ENCODE measurements around the gene UBE2Q1. TPM values are rescaled to one million over a fixed set of nuclear protein-coding genes. Genes with fewer than 3 reads are reported as not detected.

Gene UBE2Q1
- polyA plus RNA-seq, 1 donor, result 103 TPM

DNA sequence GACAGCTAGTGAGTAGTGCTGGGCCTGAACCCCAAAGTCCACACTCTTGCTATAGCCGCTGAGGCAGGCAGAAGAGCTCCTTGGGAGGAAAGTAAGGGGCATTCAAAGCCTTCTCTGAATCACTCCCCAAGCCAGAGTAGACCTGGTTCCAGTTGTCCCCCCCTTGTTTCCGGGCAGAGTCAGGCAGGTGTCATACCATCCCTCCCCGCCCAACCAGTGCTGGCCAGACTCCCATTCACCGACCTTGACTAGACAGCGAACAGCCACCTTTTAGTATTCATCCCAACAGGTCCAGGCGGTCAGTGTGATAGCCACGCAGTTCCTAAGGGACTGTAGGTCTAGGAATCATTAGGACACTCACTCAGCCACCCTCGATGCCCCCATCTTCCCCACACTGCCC lies 20.9 kb upstream of the UBE2Q1 start:
- no peak for DNase-seq

- DNase-seq, result peak; percentile 8
Measured at GRCh38 chr1:154578058-154578418, 19.6 kb upstream of the UBE2Q1 start.

DNA sequence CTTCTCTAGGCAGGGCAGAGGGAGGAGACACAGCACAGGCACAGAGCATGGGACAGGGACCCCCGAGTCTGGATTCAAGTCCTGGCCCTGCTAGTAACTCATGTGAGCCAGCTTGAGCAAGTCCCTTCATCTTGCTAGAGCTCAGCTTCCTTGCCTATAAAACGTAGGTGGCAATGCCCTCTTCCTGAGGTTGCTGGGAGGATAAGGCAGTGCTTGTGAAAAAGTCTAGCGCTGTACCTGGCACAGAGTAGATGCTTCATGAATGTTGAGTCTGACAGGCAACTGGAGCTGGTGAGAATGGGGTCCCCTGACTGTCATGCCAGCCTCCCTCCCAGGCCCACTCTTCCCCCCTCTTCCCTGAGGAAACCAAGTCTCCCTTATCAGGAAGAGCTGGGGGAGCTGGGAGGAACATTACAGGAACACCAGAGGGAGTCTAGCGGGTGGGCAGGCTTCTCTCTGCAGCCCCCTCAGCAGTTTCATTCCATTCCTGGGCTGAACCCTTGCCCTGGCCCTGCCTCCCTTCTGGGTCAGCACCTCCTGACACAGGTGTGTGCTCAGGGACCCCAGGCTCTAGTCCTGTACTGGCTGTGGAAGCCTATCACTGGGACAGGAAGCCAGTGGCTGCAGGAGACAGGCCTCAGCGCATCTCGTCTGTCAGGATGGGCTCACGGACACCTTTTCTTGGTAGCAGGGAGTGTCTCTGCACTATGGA lies 19.0 kb upstream of the UBE2Q1 start:
- no peak for DNase-seq

- DNase-seq, result no peak
Measured at GRCh38 chr1:154575951-154576566, 17.6 kb upstream of the UBE2Q1 start.

GRCh38 chr1:154575147-154575927 lies 16.9 kb upstream of the UBE2Q1 start:
- no peak for DNase-seq

DNA sequence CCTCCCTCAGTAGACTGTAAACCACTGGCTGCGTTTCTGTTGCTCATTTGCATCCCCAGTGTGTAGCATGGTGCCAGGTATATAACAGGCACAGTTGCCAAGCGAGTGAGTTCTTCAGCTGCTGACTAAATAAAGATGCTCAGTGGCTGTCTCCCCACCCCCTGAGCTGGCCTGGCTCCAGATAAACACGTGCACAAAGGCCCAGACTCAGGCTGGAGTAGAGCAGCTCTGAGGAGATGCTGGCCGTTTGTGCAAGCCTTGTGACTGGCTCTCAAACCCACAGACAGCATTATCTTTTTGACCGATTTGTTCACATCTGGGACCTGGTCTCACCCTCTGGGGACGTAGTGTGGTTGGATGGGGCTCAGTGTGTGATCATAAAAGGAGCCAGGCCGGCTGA lies 16.3 kb upstream of the UBE2Q1 start:
- DNase-seq, result no peak

- no peak for DNase-seq
Measured at GRCh38 chr1:154573168-154573510, 14.7 kb upstream of the UBE2Q1 start.

- no peak for DNase-seq
Measured at GRCh38 chr1:154572468-154573167, 14.2 kb upstream of the UBE2Q1 start.

GRCh38 chr1:154571964-154572288 lies 13.5 kb upstream of the UBE2Q1 start:
- no peak for DNase-seq

- DNase-seq, result no peak
Measured at GRCh38 chr1:154571244-154571963, 12.9 kb upstream of the UBE2Q1 start.

- DNase-seq, result no peak
Measured at GRCh38 chr1:154568157-154568815, 9.8 kb upstream of the UBE2Q1 start.

- peak; percentile 74 for DNase-seq
Measured at GRCh38 chr1:154567386-154568156, 9.1 kb upstream of the UBE2Q1 start, which contains the start of gene CHRNB2. CHRNB2 (plus strand) TSS chr1:154567778; CDS start chr1:154568045, 267 bp downstream.

DNA sequence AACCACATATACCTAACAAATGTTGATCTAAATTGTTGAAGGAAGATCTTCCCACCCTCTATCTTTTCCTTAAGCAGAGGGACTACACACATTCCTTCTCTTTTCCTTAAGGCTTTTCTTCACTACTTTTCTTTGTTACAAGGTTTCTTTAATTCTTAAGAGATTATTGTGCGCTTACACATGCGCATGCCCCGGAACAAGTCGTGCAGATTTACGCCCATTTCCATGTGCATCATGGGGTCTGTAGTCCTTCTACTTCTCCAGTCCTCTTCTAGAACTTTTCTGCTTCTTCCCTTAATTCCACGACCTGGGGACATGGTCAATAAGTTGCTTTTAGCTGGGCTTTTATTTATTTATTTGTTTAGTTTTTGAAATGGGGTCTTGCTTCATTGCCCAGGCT lies 7.4 kb upstream of the UBE2Q1 start:
- DNase-seq, result no peak

- DNase-seq, result peak; percentile 92
Measured at GRCh38 chr1:154559466-154560044, 1.1 kb upstream of the UBE2Q1 start.

GRCh38 chr1:154558720-154559465 lies 431 bp upstream of the UBE2Q1 start:
- DNase-seq, result peak; percentile 97

- DNase-seq, result no peak
Measured at GRCh38 chr1:154557248-154557938, 1.1 kb downstream of the UBE2Q1 start.

DNA sequence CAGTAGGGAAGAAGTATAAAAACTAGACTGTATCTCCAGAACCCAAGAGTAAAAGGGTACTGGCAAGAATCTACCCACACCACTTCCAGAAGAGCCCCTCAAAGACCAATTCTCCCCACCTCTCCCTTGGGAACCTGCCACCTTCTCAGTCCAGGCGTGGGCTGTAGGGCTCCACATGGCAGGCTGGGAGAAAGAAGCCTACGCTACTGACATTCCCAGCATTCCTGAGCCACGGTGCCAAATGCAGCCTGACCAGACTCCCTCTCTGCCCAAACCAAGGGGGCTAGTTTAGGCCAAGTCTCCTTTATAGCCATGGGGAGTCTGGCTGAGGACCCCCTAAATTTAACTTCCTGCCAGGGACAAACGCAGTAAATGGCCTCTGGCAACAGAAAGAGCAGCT lies 2.0 kb downstream of the UBE2Q1 start:
- DNase-seq, result no peak

GRCh38 chr1:154553056-154554030 lies 5.1 kb downstream of the UBE2Q1 start:
- DNase-seq, result no peak

Data from left kidney (tissue), 2 donors.